A673 (cell line): ENCODE results near the gene SLX9. TPM values are rescaled to one million over a fixed set of nuclear protein-coding genes. Genes with fewer than 3 reads are reported as not detected.

ENCODE experiments used
- BruUV-seq: library from RNA; stranded (reverse); fragments of 400-500 nt; replicated peaks from 2 replicates; lab custom pipeline; 2021; lab: Mats Ljungman, UMichigan
- CTCF ChIA-PET: fragments of 300-600 bp; sonication (Branson Sonifier 250); formaldehyde crosslinking; loops from one replicate; lab custom pipeline; 2022; ENCODE audit warnings: antibody characterized with exemption; lab: Charles Lee
- POLR2A ChIA-PET: fragments of 300-600 bp; sonication (Branson Sonifier 250); formaldehyde crosslinking; loops from one replicate; lab custom pipeline; 2022; ENCODE audit warnings: antibody characterized with exemption; ENCODE audit not compliant: low non-redundant PET; lab: Charles Lee
- DNase-seq: peaks from one replicate; pipeline ENCODE4 v3.0.0-alpha.2; 2015; ENCODE audit warnings: low spot score
- H3K27ac ChIP-seq: fragments of 200-600 bp; sonication (generic); 2 replicates; pipeline ENCODE4 v1.5.1; 2016; ENCODE audit warnings: mixed run types, low read depth, mild to moderate bottlenecking, mixed read lengths, antibody characterized with exemption, low read length; ENCODE audit not compliant: poor library complexity, severe bottlenecking
- H3K27me3 ChIP-seq: fragments of 200-600 bp; sonication (generic); replicated peaks from 2 replicates; pipeline ENCODE4 v1.6.1; 2017; ENCODE audit warnings: mixed run types, low read depth, mild to moderate bottlenecking, mixed read lengths, antibody characterized with exemption, low read length; ENCODE audit not compliant: insufficient read depth, poor library complexity
- H3K36me3 ChIP-seq: fragments of 200-600 bp; sonication (generic); 2 replicates; pipeline ENCODE4 v1.6.1; 2016; ENCODE audit warnings: mixed run types, mild to moderate bottlenecking, mixed read lengths, antibody characterized with exemption, low read length; ENCODE audit not compliant: insufficient read depth, poor library complexity, severe bottlenecking
- H3K4me1 ChIP-seq: fragments of 200-600 bp; sonication (generic); 2 replicates; pipeline ENCODE4 v1.6.1; 2017; ENCODE audit warnings: mixed run types, mild to moderate bottlenecking, mixed read lengths, antibody characterized with exemption, low read length; ENCODE audit not compliant: insufficient read depth, poor library complexity, severe bottlenecking
- H3K4me3 ChIP-seq: fragments of 200-600 bp; sonication (generic); 2 replicates; pipeline ENCODE4 v1.5.1; 2016; ENCODE audit warnings: low read depth, mixed run types, mild to moderate bottlenecking, mixed read lengths, low read length; ENCODE audit not compliant: poor library complexity, severe bottlenecking
- H3K9me3 ChIP-seq: fragments of 200-600 bp; sonication (generic); 2 replicates; pipeline ENCODE4 v1.6.1; 2016; ENCODE audit warnings: mixed run types, low read depth, mild to moderate bottlenecking, mixed read lengths, antibody characterized with exemption, low read length; ENCODE audit not compliant: poor library complexity, severe bottlenecking
- CTCF ChIP-seq: fragments of 300-800, 200-600 bp; sonication (generic); conservative IDR thresholded peaks from 2 replicates; pipeline ENCODE4 v1.5.1; 2017; ENCODE audit warnings: low read depth, mild to moderate bottlenecking, antibody characterized with exemption, low read length, moderate library complexity, mixed read lengths
- EZH2 ChIP-seq: fragments of 200-600 bp; sonication (generic); IDR thresholded peaks from 2 replicates; pipeline ENCODE4 v1.6.1; 2017; ENCODE audit warnings: borderline replicate concordance, low read depth, mild to moderate bottlenecking, mixed read lengths, antibody characterized with exemption, low read length; ENCODE audit not compliant: poor library complexity, severe bottlenecking
- intact Hi-C: fragments of 100-400 bp; cut with micrococcal nuclease; formaldehyde crosslinking; loops from one replicate; pipeline ENCODE4 v1.10.0; 2022; ENCODE audit not compliant: unreplicated experiment
- total RNA-seq: library from RNA; stranded (reverse); gene quantifications from 2 replicates; pipeline ENCODE4 v1.2.3, GENCODE V29; 2021

Gene SLX9
- total RNA-seq, 1 experiment from 2014 or later, result 114 TPM

GRCh38 chr21:44969931-44970755 is 30.3 kb downstream of the SLX9 start:
- TF ChIP-seq CTCF, result no peak
- TF ChIP-seq EZH2, result no peak
- ChIA-PET POLR2A (no interaction called here), CTCF (no interaction called here)
- DNase-seq, result peak; percentile 79
- Histone ChIP-seq H3K27me3 (no peaks in the 10 kb centered on the region), H3K4me1 (peaks cover 57% of the 10 kb centered on the region), H3K4me3 (no peak overlapping the region), H3K9me3 (no peaks in the 10 kb centered on the region), H3K27ac (peak overlapping the region; percentile 63), H3K36me3 (peaks cover 58% of the 10 kb centered on the region)
- intact Hi-C loops, result no loop called here
- BruUV-seq, result no TSS peak

GRCh38 chr21:44970766-44971671 is 31.2 kb downstream of the SLX9 start:
- Histone ChIP-seq H3K4me1 (peaks cover 48% of the 10 kb centered on the region), H3K36me3 (peaks cover 62% of the 10 kb centered on the region), H3K9me3 (no peaks in the 10 kb centered on the region), H3K27me3 (no peaks in the 10 kb centered on the region), H3K27ac (peak overlapping the region; percentile 63), H3K4me3 (no peak overlapping the region)
- intact Hi-C loops, result no loop called here
- TF ChIP-seq EZH2, result no peak
- TF ChIP-seq CTCF, result no peak
- no peak for DNase-seq
- CTCF ChIA-PET, result no interaction called here
- POLR2A ChIA-PET, result no interaction called here
- BruUV-seq, result no TSS peak

- ChIA-PET CTCF (no interaction called here), POLR2A (no interaction called here)
- no peak overlapping the region for H3K27ac ChIP-seq
- DNase-seq, result no peak
- H3K4me3 ChIP-seq, result no peak overlapping the region
- H3K4me1 ChIP-seq, result peaks cover 42% of the 10 kb centered on the region
- no TSS peak for BruUV-seq
- H3K9me3 ChIP-seq, result no peaks in the 10 kb centered on the region
- intact Hi-C loops, result no loop called here
- H3K27me3 ChIP-seq, result no peaks in the 10 kb centered on the region
- TF ChIP-seq CTCF (no peak), EZH2 (no peak)
- H3K36me3 ChIP-seq, result peaks cover 66% of the 10 kb centered on the region
Observed at GRCh38 chr21:44971672-44971995, 31.8 kb downstream of the SLX9 start.
